H7 (cell line): ENCODE results near the gene AGL. TPM values are rescaled to one million over a fixed set of nuclear protein-coding genes. Genes with fewer than 3 reads are reported as not detected.
"Not testable (repeated sequence)": the region's sequence is repeated elsewhere in the genome, so short reads cannot be mapped to it uniquely, and the experiment has no call there.

Experiments used
- DNase-seq: peaks from one replicate; pipeline ENCODE4 v3.0.0; 2012
- H3K27me3 ChIP-seq: 2 replicates; pipeline ENCODE4 v1.6.0; 2011; ENCODE audit warnings: mild to moderate bottlenecking, low read length; ENCODE audit not compliant: control insufficient read depth, insufficient read depth
- H3K36me3 ChIP-seq: replicated peaks from 2 replicates; pipeline ENCODE4 v1.5.1; 2011; ENCODE audit warnings: low read length; ENCODE audit not compliant: control insufficient read depth, insufficient read depth
- H3K4me3 ChIP-seq: 2 replicates; pipeline ENCODE4 v1.5.1; 2011; ENCODE audit warnings: low read depth, mild to moderate bottlenecking, control low read depth, low read length, moderate library complexity; ENCODE audit not compliant: insufficient read depth
- total RNA-seq: library from RNA; depleted of rRNA; stranded (reverse); fragments of >200 nt; shearing (Covaris generic); gene quantifications from 2 replicates; pipeline ENCODE4 v1.2.3, GENCODE V29; 2014; rRNA removed

Gene AGL
- total RNA-seq, result 10.9 and 15.1 TPM in 2 replicates

DNA sequence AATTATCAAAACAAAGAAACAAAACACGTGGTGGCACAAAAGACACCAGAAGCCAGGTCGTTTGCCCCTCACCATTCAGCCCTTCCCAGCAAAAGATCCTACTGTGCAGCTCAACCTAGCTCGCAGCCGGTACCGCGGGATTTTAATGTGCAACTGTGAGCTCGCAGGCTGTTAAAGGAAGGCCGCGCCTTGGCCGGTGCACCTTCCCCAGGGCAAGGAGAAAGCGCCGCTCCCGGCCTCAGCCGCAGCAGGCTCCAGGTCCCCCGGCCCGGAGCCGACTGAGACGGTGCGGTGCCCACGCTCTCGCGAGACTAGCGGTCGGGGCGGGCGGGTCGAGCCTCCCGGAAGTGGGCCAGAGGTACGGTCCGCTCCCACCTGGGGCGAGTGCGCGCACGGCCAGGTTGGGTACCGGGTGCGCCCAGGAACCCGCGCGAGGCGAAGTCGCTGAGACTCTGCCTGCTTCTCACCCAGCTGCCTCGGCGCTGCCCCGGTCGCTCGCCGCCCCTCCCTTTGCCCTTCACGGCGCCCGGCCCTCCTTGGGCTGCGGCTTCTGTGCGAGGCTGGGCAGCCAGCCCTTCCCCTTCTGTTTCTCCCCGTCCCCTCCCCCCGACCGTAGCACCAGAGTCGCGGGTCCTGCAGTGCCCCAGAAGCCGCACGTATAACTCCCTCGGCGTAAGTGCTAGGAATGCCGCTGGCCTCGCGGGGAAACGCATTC is at the start of gene AGL:
TSS of gene AGL (plus strand) at position 618 of the 715 bp plus-strand sequence. CDS start 682 bp downstream, outside the sequence.
- peaks cover 1% of the 10 kb centered on the region for H3K36me3 ChIP-seq
- peak; percentile 91 for DNase-seq
- H3K27me3 ChIP-seq, result no peaks in the 10 kb centered on the region; the same call in 1 of the 2 replicates
- H3K4me3 ChIP-seq, result peak within 1 kb of the TSS; percentile 97

DNA sequence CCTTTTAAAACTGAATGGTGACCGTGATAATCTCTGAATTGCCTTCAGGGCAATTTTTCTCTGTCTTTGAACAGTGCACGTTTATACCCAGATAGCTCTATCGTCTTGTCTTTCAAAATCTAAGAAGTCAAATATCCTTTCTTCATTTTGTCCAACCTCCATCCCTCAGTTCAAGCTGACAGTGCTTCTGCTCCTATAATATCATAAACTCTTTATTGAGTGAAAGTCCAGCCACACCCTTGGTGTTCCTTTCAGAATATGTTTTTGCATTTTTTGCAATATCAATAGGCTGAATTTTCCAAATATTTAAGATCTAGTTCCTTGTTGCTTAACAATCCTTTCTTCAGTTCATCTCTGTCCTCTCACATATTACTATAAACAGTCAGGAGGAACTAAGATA is 48.6 kb upstream of the AGL start:
- no peak for DNase-seq
- no peaks in the 10 kb centered on the region for H3K27me3 ChIP-seq
- no peak overlapping the region for H3K4me3 ChIP-seq
- H3K36me3 ChIP-seq, result no peaks in the 10 kb centered on the region

DNA sequence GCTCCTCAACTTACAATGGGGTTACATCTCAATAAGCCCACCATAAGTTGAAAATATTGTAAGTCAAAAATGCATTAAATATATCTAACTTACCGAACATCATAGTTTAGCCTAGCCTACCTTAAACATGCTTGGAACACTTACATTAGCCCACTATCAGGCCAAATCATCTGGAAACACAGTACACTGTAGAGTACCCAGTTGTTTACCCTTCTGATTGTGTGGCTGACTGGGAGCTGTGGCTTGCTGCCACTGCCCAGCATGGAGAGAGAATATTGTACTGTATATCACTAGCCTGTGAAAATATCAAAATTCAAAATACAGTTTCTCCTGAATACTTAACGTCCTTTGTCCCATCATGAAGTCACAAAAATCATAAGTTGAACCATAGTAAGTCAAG is 43.3 kb upstream of the AGL start:
- Histone ChIP-seq H3K36me3 (no peaks in the 10 kb centered on the region), H3K4me3 (no peak overlapping the region), H3K27me3 (no peaks in the 10 kb centered on the region)
- no peak for DNase-seq

DNA sequence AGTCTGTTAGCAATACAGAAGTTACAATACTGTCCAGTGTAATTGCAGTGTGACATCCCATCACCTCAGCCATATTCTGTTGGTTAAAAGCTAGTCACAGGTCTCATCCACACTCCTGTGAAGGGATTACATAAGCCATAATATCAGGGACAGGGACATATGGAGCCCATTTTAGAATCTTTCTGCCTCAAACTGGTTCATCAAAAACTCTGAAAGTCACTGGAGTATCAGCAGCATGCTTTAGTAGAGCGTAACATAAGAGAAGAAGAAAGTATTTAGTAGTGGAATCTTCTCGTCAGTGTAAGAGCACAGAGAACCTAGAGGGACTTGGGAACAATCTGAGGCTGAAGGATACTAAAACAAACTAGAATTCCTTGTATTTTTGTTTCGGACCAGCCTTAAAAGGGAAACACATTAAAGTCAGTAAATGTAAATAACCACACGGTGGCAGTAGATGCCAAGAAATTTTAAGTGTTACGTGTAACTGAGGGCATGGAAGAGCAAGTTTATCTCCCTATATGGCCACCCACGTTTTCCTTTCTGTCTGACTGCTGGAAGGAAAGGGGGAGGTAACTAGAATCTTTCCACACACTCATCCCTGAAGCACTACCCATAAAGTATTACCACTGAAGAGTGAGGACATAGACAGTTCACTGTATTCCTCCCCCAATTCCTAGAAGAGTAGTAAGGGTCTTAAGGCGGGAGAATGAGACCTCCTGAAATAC is 41.6 kb upstream of the AGL start:
- DNase-seq, result peak; percentile 70
- H3K36me3 ChIP-seq, result no peaks in the 10 kb centered on the region
- no peaks in the 10 kb centered on the region for H3K27me3 ChIP-seq
- no peak overlapping the region for H3K4me3 ChIP-seq

DNA sequence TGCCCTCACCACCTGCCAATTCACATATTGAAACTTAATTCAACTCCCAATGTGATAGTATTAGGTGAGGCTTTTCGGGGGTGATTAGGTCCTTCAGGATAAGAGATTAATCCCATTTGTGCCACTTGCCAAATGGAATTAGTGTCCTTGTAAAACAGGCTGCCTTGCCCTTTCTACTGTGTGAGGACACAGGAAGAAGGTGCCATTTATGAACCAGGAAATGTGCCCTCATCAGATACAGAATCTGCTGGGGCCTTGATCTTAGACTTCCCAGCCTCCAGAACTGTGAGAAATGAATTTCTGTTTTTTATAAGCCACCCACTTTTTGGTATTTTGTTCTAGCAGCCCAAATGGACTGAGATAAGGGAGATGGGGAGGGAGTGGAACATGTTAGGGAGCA is 39.1 kb upstream of the AGL start:
- DNase-seq, result no peak
- Histone ChIP-seq H3K4me3 (no peak overlapping the region), H3K27me3 (no peaks in the 10 kb centered on the region), H3K36me3 (no peaks in the 10 kb centered on the region)

DNA sequence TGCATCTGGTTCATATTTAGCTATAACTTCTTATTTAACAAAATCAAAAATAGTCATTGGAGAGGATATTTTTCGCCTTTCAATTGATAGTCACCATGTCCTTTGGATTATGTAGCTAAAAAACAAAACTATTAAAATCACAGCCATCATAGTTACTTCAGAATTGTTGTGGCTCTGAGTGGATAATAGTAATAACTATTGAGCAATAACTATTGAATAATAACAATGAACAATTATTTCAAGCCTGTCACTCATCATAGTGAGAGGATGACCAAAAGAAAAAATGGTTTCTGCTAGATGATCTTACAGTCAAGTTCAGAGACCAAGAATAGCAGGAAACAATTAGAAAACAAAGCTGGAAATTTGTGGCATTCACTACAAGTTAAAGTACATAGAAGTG is 38.4 kb upstream of the AGL start:
- H3K36me3 ChIP-seq, result no peaks in the 10 kb centered on the region
- DNase-seq, result no peak
- H3K4me3 ChIP-seq, result no peak overlapping the region
- no peaks in the 10 kb centered on the region for H3K27me3 ChIP-seq

DNA sequence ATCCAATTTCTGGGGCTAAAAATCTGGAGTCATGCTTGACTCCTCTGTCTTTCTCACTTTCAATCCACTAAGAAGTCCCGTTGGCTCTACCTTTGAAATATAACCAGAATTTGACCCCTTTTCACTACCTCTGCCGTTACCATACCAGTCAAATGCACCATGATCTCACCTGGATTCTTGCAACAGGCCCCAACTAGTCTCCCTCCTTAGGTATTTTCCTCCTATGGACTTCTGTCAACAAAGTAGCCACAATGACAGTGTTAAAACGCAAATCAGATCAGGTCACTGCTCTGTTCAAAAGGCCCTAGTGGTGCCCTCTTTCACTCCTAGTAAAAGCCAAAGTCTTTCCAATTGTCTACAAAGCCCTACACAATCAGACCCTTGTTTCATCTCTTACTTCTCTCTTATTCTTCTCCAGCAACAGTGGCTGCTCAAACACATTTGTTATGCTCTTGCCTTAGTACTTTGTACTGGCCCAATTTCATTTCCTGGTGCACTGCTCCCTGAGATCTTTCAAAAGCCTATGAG is 35.7 kb upstream of the AGL start:
- no peak overlapping the region for H3K4me3 ChIP-seq
- no peaks in the 10 kb centered on the region for H3K36me3 ChIP-seq
- no peaks in the 10 kb centered on the region for H3K27me3 ChIP-seq
- no peak for DNase-seq

DNA sequence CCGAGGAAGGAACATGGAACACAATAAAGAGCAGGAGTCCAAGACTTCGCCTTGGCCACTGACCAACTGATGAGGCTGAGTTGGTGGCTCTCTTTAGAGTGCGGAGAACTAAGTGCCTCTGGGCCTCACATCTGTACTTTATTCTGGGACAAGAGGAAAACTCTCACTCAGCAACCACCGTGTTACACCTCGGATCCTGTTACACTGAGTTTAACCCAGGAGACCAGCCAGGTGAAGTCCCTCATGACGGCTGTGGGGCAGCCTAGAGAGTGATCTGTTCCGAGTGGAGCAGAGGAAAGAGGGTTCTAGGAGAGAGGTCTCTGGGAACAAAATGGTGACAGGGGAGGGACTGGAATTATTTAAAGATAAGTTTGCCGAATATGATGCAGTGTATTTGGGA is 33.5 kb upstream of the AGL start:
- Histone ChIP-seq H3K36me3 (no peaks in the 10 kb centered on the region), H3K27me3 (no peaks in the 10 kb centered on the region), H3K4me3 (no peak overlapping the region)
- DNase-seq, result no peak

DNA sequence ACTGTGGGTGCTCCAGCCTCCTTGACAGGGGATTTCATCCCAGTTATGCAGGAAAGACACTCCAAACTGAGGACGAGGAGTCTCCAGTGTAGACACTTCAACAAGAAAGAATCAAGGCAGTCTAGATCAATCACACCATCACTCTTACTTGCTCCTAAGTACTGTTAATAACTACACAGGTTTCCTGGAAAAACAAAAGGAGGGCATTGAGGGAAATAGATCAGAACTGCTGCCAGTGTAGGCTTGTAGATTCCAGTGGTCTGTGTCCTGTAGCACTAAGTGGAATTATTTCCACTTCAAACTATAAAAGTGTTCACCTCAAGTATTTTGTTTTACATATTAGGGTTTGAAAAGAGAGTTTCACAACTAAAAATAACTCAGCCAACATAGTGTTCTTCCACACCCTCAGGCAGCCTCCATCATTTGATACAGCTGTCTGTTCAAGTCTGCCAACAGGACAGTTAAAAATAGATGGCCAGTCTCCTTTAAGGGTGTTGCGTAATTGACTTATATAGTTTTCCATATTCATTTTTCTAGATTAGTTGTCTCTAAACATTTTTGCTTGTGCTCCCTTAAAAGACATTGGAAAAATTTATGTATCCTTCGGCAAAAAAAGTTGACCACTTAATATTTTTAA is 32.0 kb upstream of the AGL start:
- H3K4me3 ChIP-seq, result no peak overlapping the region

DNA sequence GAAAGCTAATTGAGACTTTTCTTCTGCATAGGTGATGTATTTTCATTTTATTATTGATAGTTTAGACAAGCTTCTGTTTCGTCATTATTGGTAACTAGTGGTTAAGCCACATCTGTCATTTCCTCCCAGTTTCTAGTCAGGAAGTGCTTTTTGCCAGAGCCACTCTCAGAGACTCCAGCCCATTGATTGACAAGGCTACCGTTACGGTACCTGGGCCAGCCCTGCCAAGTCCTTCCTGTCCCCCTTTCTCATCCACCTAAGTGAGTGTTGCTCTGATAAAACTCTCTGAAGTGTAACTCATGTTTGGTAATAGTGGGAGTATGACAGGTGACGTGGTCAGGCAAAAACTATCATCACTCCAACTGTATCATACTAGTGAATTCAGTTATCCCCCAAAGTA is 29.6 kb upstream of the AGL start:
- H3K27me3 ChIP-seq, result no peaks in the 10 kb centered on the region
- DNase-seq, result no peak
- no peaks in the 10 kb centered on the region for H3K36me3 ChIP-seq
- H3K4me3 ChIP-seq, result no peak overlapping the region

More for the DNA sequence above, 32.0 kb upstream of the AGL start:
- Histone ChIP-seq H3K36me3 (no peaks in the 10 kb centered on the region), H3K27me3 (no peaks in the 10 kb centered on the region)
- DNase-seq, result no peak

DNA sequence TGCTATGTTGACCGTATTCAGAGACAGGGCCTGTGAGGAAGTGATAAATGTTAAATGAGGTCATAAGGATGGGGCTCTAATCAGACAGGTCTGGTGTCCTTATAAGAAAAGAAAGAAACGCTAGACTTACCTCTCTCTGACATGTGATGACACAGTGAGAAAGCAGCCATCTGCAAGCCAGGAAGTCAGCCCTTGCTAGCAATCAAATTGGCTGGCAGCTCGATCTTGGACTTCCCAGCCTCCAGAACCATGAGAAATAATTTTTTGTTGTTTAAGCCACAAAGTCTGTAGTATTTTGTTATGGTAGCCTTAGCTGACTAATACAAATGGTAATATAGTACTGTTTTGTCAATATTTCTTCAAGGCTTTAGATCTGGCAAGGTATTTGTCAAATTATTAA is 25.1 kb upstream of the AGL start:
- DNase-seq, result no peak
- no peak overlapping the region for H3K4me3 ChIP-seq
- H3K36me3 ChIP-seq, result no peaks in the 10 kb centered on the region
- no peaks in the 10 kb centered on the region for H3K27me3 ChIP-seq

DNA sequence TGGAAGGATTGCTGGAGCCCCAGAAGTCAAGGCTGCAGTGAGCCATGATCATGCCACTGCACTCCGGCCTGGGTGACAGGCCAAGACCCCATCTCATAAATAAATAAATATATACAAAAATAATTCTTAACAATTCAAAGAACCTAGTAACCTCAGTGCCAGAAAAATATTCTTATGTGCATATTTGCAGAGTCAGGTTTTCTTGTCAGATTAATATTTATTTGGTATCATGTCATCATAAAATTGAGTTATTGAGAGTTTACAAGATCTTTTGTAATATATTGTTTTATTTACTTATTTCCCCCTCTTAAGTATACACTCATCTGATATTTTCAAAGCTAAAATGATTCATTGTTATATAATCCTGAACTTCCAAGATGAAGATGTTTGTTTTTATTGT is 24.5 kb upstream of the AGL start:
- DNase-seq, result no peak
- no peak overlapping the region for H3K4me3 ChIP-seq
- no peaks in the 10 kb centered on the region for H3K27me3 ChIP-seq
- no peaks in the 10 kb centered on the region for H3K36me3 ChIP-seq

DNA sequence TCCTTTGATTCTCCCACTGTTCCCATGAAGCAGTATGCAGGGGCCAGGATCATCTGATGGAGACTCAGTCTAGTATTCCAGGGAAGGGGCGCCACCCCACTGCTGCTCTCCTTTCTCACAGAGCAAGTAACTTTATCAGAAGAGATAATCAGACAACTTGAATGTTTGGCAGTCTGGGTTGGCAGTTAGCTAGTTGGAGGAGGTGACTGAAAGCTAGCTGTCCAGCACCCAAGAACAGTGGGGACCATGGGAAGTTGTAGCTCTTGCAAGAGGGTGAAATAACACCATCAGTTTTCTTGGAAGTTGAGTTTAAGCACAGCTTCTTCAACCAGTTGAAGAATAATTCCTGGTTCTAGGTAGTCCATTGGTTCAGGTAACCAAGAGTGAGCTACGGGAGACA is 22.2 kb upstream of the AGL start:
- DNase-seq, result no peak
- Histone ChIP-seq H3K4me3 (no peak overlapping the region), H3K27me3 (no peaks in the 10 kb centered on the region), H3K36me3 (no peaks in the 10 kb centered on the region)

DNA sequence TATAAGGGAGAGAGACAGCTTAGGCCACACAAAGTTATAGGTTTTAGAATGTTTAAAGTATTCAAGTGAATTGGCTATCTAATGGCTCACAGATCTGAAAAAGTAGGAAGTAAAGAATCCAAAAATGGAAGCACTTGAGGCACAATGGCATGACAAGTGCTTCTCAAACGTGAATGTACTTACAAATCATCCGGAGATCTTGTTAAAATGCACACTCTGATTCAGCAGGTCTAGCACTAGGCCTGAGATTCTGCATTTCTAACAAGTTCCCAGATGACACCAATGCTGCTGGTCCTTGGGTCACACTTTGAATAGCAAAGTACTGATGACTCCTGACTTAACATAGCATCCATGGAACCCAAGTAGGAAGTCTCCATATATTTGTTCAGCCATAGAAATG is 20.9 kb upstream of the AGL start:
- Histone ChIP-seq H3K27me3 (no peaks in the 10 kb centered on the region), H3K36me3 (no peaks in the 10 kb centered on the region), H3K4me3 (no peak overlapping the region)
- no peak for DNase-seq

DNA sequence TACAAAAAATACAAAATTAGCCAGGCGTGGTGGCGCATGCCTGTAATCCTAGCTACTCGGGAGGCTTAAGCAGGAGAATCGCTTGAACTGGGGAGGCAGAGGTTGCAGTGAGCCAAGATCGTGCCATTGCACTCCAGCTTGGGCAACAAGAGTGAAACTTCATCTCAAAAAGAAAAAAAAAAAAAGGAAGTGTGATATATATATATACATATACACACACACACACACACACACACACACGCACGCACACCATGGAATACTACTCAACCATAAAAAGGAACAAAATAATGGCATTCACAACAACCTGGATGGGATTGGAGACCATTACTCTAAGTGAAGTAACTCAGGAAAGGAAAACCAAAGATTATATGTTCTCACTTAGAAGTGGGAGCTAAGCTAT is 16.2 kb upstream of the AGL start:
- not testable (repeated sequence) for H3K4me3 ChIP-seq, DNase-seq, H3K36me3 ChIP-seq, H3K27me3 ChIP-seq
